AG04450 (cell line): ENCODE results near the gene CPXM2. TPM values are rescaled to one million over a fixed set of nuclear protein-coding genes. Genes with fewer than 3 reads are reported as not detected.

Experiments
- CTCF ChIA-PET: fragments of 300-600, 350-600 bp; formaldehyde crosslinking; extraction: SDS; loops from one replicate; lab custom pipeline; 2022; ENCODE audit warnings: antibody characterized with exemption, inconsistent platforms; lab: Charles Lee
- POLR2A ChIA-PET: fragments of 350-600 bp; formaldehyde crosslinking; extraction: SDS; loops from one replicate; lab custom pipeline; 2021; ENCODE audit warnings: antibody characterized with exemption, inconsistent platforms; lab: Yijun Ruan, JAX
- DNase-seq: peaks from one replicate; pipeline ENCODE4 v3.0.0-alpha.2; 2011; ENCODE audit warnings: low read depth, low spot score
- H3K27ac ChIP-seq: one replicate; pipeline ENCODE4 v1.5.1; 2012; ENCODE audit warnings: low read depth, low read length, control low read depth
- H3K27me3 ChIP-seq: one replicate; pipeline ENCODE4 v1.6.0; 2012; ENCODE audit warnings: low read length; ENCODE audit not compliant: control insufficient read depth, insufficient read depth
- H3K4me3 ChIP-seq: 2 replicates; pipeline ENCODE4 v1.5.1; 2011; ENCODE audit warnings: mild to moderate bottlenecking, low read depth, low read length, control low read depth
- H3K9me3 ChIP-seq: 2 replicates; pipeline ENCODE4 v1.5.1; 2012; ENCODE audit warnings: low read length; ENCODE audit not compliant: control insufficient read depth, insufficient read depth
- polyA minus RNA-seq: library from RNA; depleted of rRNA, polyadenylated mRNA; stranded (reverse); fragments of >200 nt; gene quantifications from 2 replicates; pipeline ENCODE4 v1.2.3, GENCODE V29; 2011; rRNA and poly(A)+ RNA removed
- polyA plus RNA-seq: library from polyadenylated mRNA; depleted of rRNA; stranded (reverse); fragments of >200 nt; gene quantifications from 2 replicates; pipeline ENCODE4 v1.2.3, GENCODE V29; 2011; rRNA removed
- TF ChIP-seq, protein P1 (sequence below): IDR thresholded peaks from 2 replicates; pipeline ENCODE4 v1.5.1; 2011; ENCODE audit warnings: low read depth, low read length, control low read depth, inconsistent platforms

CPXM2 gene
- polyA plus RNA-seq = not detected in 2 replicates
- polyA minus RNA-seq = not detected in 2 replicates

DNA sequence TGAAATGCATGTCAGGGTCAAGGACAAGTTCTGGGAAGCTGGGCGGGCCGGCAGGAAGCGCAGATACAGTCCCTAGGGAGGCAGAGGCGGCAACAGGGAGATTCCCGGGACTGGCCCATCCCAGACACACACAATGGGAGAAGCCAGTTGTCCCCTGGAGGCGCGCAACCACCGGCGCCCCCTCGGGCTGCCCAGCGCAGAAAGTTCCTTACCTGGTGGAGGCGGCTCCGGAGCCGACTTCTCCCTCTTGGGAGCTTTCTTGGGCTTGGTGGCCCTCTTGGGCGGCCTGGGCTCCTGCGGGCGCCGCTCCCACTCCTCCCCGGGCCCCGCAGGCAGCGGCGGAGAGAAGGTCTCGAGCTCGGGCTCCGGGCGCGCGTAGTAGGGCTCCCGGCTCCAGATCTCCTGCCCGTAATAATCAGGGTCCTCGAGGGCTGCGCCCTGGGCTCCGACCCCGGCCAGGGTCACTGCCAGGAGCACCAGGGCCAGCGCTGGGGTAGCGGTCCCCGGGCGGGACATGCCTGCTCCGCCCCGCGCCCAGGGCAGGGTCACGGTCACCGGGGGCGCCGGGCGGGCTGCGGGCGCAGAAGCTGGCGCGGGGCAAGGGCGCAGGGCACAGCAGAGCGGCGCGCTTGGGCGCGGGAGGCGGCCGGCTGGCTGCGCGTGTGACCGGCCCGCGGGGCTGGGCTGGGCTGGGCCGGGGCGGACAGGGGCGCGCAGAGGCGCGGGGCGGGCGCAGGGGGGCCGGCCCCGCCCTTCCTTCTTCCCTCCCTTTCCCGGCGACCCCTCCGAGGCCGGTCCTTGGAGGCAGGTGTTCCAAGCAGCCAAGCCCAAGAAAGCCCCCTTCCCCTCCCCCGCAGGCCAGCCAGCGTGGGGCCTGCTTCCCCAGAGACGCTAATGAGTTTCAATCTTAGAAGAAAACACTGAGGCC lies at the start of gene CPXM2:
CPXM2 (minus strand) TSS at position 664 of the 928 bp plus-strand sequence; CDS start at position 516, 148 bp downstream.
- Histone ChIP-seq H3K9me3 (peaks cover 49% of the 10 kb centered on the region), H3K27ac (no peak within 1 kb of the TSS), H3K4me3 (no peak within 1 kb of the TSS), H3K27me3 (no peaks in the 10 kb centered on the region)
- ChIA-PET CTCF (no interaction called here), POLR2A (no interaction called here)
- TF ChIP-seq, protein P1, sequence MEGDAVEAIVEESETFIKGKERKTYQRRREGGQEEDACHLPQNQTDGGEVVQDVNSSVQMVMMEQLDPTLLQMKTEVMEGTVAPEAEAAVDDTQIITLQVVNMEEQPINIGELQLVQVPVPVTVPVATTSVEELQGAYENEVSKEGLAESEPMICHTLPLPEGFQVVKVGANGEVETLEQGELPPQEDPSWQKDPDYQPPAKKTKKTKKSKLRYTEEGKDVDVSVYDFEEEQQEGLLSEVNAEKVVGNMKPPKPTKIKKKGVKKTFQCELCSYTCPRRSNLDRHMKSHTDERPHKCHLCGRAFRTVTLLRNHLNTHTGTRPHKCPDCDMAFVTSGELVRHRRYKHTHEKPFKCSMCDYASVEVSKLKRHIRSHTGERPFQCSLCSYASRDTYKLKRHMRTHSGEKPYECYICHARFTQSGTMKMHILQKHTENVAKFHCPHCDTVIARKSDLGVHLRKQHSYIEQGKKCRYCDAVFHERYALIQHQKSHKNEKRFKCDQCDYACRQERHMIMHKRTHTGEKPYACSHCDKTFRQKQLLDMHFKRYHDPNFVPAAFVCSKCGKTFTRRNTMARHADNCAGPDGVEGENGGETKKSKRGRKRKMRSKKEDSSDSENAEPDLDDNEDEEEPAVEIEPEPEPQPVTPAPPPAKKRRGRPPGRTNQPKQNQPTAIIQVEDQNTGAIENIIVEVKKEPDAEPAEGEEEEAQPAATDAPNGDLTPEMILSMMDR = no peak
- no peak for DNase-seq

- CTCF ChIA-PET = no interaction called here
- no peak overlapping the region for H3K27ac ChIP-seq
- POLR2A ChIA-PET = no interaction called here
- no peak overlapping the region for H3K4me3 ChIP-seq
- no peaks in the 10 kb centered on the region for H3K27me3 ChIP-seq
- TF ChIP-seq, protein P1 = no peak
- no peak for DNase-seq
- H3K9me3 ChIP-seq = peaks cover 53% of the 10 kb centered on the region
Observed at GRCh38 chr10:123939591-123939990, 48.0 kb upstream of the CPXM2 start.

DNA sequence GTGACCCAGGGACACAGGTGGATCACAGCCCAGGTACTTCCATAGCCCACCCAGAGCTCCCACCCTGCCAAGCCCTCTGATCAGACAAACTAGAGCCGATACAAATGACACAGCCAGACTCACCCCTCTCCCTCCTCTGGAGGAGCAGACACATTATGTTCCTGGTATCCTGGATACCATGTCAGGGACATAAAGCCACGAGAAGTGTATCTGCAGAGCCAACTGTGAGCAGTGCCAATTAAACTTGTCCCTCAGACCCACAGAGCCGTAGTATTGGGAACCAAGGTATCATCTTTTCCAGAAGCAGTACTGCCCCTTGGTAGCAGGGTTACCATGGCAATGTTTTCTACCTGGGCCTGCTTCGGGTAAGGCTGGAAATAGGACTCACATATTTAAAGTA lies 47.3 kb upstream of the CPXM2 start:
- ChIA-PET POLR2A (no interaction called here), CTCF (no interaction called here)
- Histone ChIP-seq H3K9me3 (peaks cover 54% of the 10 kb centered on the region), H3K4me3 (no peak overlapping the region), H3K27me3 (no peaks in the 10 kb centered on the region), H3K27ac (no peak overlapping the region)
- TF ChIP-seq, protein P1 = no peak
- DNase-seq = no peak

GRCh38 chr10:123936426-123936825 lies 44.8 kb upstream of the CPXM2 start:
- ChIA-PET CTCF (no interaction called here), POLR2A (no interaction called here)
- no peak for DNase-seq
- no peaks in the 10 kb centered on the region for H3K27me3 ChIP-seq
- H3K4me3 ChIP-seq = no peak overlapping the region
- peaks cover 53% of the 10 kb centered on the region for H3K9me3 ChIP-seq
- H3K27ac ChIP-seq = no peak overlapping the region
- TF ChIP-seq, protein P1 = no peak

- Histone ChIP-seq H3K4me3 (no peak overlapping the region), H3K9me3 (peaks cover 50% of the 10 kb centered on the region), H3K27me3 (no peaks in the 10 kb centered on the region), H3K27ac (no peak overlapping the region)
- ChIA-PET POLR2A (no interaction called here), CTCF (no interaction called here)
- DNase-seq = no peak
- TF ChIP-seq, protein P1 = no peak
Observed at GRCh38 chr10:123935680-123936079, 44.1 kb upstream of the CPXM2 start.
